Gastrocnemius medialis (tissue), 4 donors: Measurements from ENCODE around the gene B3GNT3. TPM values are rescaled to one million over a fixed set of nuclear protein-coding genes. Genes with fewer than 3 reads are reported as not detected.

Experiments
- total RNA-seq, 4 donors: library from RNA; depleted of rRNA; stranded (reverse); fragments of >200 nt; gene quantifications; one replicate each; pipeline versions ENCODE4 v1.1.0 to v1.2.3, GENCODE V29; 2016

B3GNT3 gene
- total RNA-seq, 4 donors from 2014 or later, result 0.13 to 0.39 TPM; not detected in 2

Other genes starting within 250 kb of the B3GNT3 start
- gene COLGALT1, start 239.5 kb upstream of the B3GNT3 start, total RNA-seq, result 10 to 100 TPM; 16.6 to 33.2 (median 27.5) TPM
- gene UNC13A, start 106.8 kb upstream of the B3GNT3 start, total RNA-seq, result not detected
- gene MAP1S, start 75.7 kb upstream of the B3GNT3 start, total RNA-seq, result 10 to 100 TPM; 20.0 to 61.5 (median 35.1) TPM
- gene FCHO1, start 43.7 kb upstream of the B3GNT3 start, total RNA-seq, result 1 to 10 TPM in 1 of 4 donors, under 1 TPM in 2, not detected in 1; 0.13 to 2.1 (median 0.51) TPM
- gene INSL3, start 26.4 kb downstream of the B3GNT3 start, total RNA-seq, result not detected
- gene JAK3, start 52.8 kb downstream of the B3GNT3 start, total RNA-seq, result 1 to 10 TPM in 2 of 4 donors, under 1 TPM in 2; 0.55 to 1.6 (median 1.2) TPM
- 1,000 to 10,000 TPM; 1,094 to 1,320 (median 1,226) TPM for gene RPL18A, start 64.8 kb downstream of the B3GNT3 start, total RNA-seq
- not detected for gene SLC5A5, start 76.8 kb downstream of the B3GNT3 start, total RNA-seq
- gene CCDC124, start 137.9 kb downstream of the B3GNT3 start, total RNA-seq, result 100 to 1,000 TPM in 1 of 4 donors, 10 to 100 TPM in 3; 73.1 to 110 (median 81.5) TPM
- gene KCNN1, start 172.0 kb downstream of the B3GNT3 start, total RNA-seq, result not detected
- 100 to 1,000 TPM; 476 to 810 (median 543) TPM for gene ARRDC2, start 213.0 kb downstream of the B3GNT3 start, total RNA-seq